ENCODE data around the gene NVL. TPM values are rescaled to one million over a fixed set of nuclear protein-coding genes. Genes with fewer than 3 reads are reported as not detected.

NVL gene
- total RNA-seq, 1 experiment from 2014 or later, result 21.9 TPM

DNA sequence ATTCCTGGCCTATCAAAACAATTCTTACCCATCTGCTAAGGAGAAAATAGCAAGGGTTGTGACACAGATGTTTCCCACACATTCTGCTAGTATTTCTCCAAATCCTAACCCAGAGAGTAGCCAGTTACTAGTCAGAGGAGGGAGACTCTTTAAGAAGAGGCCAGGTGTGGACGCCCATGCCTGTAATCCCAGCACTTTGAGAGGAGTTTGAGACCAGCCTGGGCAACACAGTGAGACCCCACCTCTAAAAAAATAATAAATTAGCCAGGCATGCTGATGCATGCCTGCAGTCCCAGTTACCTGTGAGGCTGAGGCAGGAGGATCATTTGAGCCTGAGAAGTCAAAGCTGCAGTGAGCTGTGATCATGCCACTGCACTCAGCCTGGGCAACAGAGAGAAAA lies 28.6 kb downstream of the NVL start (continued):
- TF ChIP-seq SIN3A (IDR thresholded peaks at IDR 0.05; ENCODE audit: low read depth) (no peak), ELF1 (IDR thresholded peaks at IDR 0.05; ENCODE audit: borderline replicate concordance, low read depth) (no peak), TCF7L2 (IDR thresholded peaks at IDR 0.05; ENCODE audit: borderline replicate concordance, extremely low read depth, insufficient read depth, insufficient read length) (no peak), SP1 (IDR thresholded peaks at IDR 0.05; ENCODE audit: low read depth) (no peak), POLR2A (IDR thresholded peaks at IDR 0.05; ENCODE audit: borderline replicate concordance, extremely low read depth, insufficient read depth, insufficient read length) (no peak)
- TF ChIP-seq, protein P1, sequence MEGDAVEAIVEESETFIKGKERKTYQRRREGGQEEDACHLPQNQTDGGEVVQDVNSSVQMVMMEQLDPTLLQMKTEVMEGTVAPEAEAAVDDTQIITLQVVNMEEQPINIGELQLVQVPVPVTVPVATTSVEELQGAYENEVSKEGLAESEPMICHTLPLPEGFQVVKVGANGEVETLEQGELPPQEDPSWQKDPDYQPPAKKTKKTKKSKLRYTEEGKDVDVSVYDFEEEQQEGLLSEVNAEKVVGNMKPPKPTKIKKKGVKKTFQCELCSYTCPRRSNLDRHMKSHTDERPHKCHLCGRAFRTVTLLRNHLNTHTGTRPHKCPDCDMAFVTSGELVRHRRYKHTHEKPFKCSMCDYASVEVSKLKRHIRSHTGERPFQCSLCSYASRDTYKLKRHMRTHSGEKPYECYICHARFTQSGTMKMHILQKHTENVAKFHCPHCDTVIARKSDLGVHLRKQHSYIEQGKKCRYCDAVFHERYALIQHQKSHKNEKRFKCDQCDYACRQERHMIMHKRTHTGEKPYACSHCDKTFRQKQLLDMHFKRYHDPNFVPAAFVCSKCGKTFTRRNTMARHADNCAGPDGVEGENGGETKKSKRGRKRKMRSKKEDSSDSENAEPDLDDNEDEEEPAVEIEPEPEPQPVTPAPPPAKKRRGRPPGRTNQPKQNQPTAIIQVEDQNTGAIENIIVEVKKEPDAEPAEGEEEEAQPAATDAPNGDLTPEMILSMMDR (IDR thresholded peaks at IDR 0.05 in 2 of 3, conservative IDR thresholded peaks at IDR 0.05 in 1 of 3; ENCODE audit: borderline replicate concordance in 1 of 3, insufficient read depth in 1 of 3, low read depth in 2 of 3, low read length in 2 of 3), result no peak

DNA sequence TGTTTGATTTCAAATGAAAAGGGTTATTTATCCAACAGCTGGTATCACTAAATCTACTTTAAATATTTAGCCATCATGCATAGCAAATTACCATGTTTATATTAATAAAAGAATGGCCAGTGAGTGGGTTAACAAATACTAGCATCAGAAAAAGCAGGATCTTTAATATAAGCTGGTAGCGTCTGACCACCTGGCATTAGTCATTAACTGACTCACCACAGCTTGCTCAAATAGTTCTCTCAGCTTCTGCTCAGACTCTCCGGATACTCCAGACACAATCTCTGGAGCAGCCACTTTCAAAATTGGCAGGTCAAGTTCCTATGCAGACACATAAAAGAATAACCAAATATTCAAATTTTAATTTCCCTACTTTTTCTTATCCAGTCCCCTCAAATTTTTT lies 29.6 kb downstream of the NVL start:
- Histone ChIP-seq H3K4me3 (replicated peaks in 1 of 2; ENCODE audit: low read depth in 1 of 2, low read length in 2 of 2) (no peak overlapping the region), H3K27me3 (ENCODE audit: insufficient read depth, low read length) (no peaks in the 10 kb centered on the region), H2AFZ (ENCODE audit: low read depth, low read length, poor library complexity, severe bottlenecking) (no peak overlapping the region), H3K36me3 (ENCODE audit: control insufficient read depth in 1 of 2, insufficient read depth in 2 of 2, low read length in 2 of 2) (peaks cover 24 to 34% of the 10 kb centered on the region in 2 experiments; a peak in 3 of 4 replicates), H3K4me2 (ENCODE audit: low read length) (no peak overlapping the region), H4K20me1 (ENCODE audit: insufficient read depth) (no peaks in the 10 kb centered on the region), H3K9me2 (ENCODE audit: insufficient read depth) (no peaks in the 10 kb centered on the region), H3K27ac (ENCODE audit: low read depth, low read length) (no peak overlapping the region), H3K9ac (ENCODE audit: low read length) (no peak overlapping the region), H3K9me3 (ENCODE audit: control insufficient read depth in 1 of 2, insufficient read depth in 1 of 2, low read depth in 1 of 2, low read length in 2 of 2) (no peaks in the 10 kb centered on the region), H3K4me1 (ENCODE audit: control insufficient read depth in 1 of 2, insufficient read depth in 2 of 2, low read length in 2 of 2) (no peaks in the 10 kb centered on the region), H3K79me2 (ENCODE audit: insufficient read depth, low read length) (no peaks in the 10 kb centered on the region)
- no peak for ATAC-seq
- ChIA-PET CTCF (no interaction called here), RAD21 (ENCODE audit: low non-redundant PET in 1 of 2, low total read pairs in 2 of 2, uncharacterized antibody in 2 of 2, unreplicated experiment in 2 of 2) (no interaction called here), POLR2A (no interaction called here)
- intact Hi-C loops (cut with micrococcal nuclease), result no loop called here
- no TSS peak for BruUV-seq (replicated peaks)
- DNase-seq (ENCODE audit: low read depth, low spot score), result no peak
- TF ChIP-seq CEBPB (IDR thresholded peaks at IDR 0.05; ENCODE audit: low read depth) (no peak), FOSL1 (IDR thresholded peaks at IDR 0.05; ENCODE audit: low read depth) (no peak)

All from HCT116 (cell line).